GM19240 (cell line): ENCODE measurements around the gene GADD45A.
"Not testable (repeated sequence)": the region's sequence is repeated elsewhere in the genome, so short reads cannot be mapped to it uniquely, and the experiment has no call there.

Experiments
- DNase-seq: peaks from one replicate; pipeline ENCODE4 v3.0.0; 2011; ENCODE audit warnings: low spot score; ENCODE audit not compliant: insufficient read length

Gene GADD45A

DNA sequence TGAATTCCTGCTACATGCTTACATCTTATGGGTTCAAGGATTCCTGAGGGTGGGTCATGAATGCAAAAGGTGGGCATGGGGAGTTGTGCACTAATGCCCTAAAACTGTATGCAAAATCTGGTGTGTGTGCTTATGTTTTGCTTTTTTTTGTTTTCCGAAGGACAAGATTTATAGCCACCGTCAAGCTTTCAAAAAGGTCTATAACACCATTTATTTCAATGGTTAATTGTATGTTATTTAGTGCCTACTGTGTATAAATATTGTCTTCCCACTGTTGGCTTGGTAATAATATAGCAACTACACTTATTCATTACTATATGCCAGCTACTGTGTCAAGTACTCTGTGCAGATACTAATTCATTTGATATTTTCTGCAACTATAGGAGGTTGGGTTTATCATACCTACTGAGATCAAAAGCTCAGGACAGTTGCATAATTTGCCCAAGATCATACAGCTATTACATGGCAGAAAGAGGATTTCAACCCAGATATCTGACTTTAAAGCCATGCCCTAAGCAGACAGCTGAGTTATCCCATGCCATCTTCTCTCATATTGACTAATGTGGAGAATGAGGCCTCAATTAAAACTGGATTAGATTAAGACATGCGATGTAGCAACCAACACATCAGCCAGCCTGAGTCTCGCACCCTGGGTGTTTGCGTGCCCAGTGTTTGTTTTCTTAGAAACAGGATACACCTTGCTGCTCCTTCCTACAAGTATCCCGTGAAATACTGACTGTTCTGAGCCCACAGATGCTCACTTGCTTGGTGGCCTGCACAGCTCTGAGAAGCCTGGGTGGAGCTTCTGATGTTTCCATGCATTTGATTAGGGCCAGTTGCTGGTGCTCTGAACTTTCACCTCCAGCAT lies 34.6 kb downstream of the GADD45A start:
- DNase-seq, result no peak

DNA sequence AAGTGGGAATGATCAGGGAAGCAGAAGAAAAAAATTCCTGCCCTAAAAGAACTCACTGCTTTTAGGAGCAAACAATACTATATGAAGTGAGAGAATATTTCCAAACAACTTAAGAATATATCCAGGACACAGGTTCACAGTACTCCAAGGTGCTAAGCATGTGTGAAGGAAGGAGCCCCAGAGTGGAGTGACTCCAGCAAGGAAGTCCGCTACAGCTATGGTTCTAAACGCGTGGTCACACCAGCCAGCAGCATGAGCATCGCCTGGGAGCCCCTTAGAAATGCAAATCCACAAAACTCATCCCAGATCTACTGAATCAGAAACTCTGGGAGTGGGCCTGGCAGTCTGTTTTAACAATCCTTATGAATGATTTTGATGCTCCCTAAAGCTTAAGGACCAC lies 36.1 kb downstream of the GADD45A start:
- DNase-seq, result no peak

DNA sequence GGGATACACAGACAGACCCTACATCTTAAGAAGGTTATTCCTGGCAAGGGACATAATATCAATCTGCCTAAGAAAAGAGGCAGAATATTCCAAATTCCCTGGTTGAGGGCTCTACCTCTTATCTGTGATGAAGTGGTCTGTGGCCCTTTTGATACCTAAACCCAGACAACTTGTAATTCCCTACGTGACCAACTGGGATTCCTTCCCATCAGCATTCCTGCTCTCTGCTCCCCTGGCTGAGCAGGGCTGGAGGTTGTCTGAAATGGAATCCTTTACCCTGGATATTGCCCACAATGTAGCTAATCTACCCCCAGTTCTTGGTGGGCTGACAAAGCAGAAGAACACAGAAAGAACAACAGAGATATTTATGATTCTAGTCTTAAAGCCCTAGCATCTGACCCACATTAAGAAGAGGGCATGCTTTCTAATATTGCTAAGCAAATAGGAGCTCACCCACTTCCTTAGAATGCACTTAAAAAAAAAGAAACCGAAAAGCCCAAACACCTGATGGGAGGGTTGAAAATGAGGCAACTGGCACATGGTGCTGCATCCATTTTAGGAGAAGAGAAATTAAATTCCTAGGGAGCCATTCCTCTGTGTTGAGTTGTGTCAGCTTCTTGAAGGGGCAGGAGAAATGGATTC lies 36.8 kb downstream of the GADD45A start:
- no peak for DNase-seq

DNA sequence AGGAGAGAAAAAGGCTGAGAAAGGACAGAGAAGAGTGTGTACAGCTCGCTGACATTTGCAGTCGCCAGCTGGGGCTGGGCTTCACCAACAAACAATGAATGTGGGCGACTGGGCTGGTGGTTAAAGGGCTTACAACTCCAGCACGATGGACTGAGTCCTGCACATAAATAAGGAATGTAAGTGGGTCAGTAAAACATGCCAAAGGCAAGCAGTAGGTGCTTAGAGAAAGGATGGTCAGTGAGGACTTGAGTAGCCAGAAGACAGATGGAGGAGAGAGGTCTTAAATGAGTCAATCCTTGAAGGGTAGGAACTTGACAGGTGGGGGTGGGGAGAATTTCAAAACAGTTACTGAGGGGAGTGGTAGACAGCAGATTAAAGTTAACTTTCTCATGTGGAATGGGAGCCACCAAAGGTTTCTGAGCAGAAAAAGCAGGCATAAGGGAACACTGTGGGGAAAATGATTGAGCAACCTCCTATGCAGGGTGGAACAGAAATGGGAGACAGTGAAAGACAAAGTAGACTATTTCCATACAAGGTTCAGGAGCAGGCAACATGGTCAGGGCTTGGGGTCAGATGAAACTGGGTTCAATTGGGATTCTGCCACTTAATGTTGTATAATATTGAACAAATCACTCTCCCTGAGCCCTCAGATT lies 37.4 kb downstream of the GADD45A start:
- no peak for DNase-seq

DNA sequence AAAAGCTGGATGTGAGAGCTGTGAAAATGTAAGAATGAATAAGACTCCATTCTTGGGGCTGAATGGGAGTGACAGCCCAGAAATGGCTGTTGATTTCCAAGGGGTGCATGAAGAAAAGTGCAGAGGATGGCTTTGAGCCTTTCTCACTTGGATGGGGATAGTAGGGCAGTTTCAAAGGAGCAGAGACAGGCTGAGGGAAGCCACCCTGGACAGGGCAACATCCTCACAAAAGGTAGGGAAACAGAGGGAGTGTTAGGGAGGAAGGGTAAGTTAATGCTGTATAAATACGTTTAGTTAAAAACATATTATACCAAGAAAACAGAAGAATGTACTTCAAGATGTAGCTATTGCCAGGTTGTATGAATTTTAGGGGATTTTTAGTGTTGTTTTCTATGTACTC lies 38.1 kb downstream of the GADD45A start:
- DNase-seq, result no peak

DNA sequence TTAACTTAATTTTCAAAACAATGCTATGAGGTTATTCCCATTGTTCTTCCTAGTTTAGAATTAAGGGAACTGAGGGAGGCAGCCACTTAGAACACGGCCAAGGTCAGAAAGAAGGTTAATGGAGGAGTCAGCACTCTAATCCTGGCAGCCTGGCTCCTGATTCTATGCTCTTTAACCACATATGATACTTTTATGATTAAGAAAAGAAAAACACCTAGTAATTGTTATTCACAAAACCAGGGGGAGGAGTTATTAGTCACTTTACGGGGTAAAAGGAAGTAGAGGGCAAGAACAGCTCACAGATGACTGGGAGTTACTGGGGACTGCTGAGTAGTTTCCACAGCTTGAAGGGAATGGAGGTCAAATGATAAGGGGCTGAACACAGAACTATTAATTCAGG lies 38.6 kb downstream of the GADD45A start:
- no peak for DNase-seq

DNA sequence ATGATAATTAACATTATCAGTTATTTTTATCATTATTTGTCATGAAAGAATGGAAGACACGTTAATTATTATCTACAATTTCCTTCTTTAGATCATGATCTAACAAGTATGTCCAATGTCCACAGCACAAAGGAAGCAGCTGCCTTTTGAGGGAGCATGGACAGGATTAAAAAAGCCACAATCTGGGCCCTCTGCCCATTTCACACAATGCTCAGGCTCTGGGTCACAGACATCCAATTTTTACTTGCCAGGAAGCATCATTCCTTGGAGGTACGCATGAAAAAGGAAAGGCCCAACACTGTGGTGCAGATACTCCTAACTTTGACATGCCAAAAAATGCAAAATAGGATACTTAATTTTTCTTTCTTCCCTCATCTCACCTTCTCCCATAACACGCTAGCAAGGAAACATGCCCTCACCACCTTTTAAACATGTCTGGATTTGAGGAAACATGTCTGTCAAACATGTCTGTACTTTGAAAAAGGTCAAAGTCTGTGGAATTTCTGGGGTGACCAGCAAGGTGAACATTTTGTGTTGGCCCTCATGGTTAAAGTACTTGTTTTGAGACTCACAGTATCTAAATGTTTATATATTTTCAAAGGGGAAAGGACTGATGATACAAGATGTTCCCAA lies 40.0 kb downstream of the GADD45A start:
- DNase-seq, result no peak

DNA sequence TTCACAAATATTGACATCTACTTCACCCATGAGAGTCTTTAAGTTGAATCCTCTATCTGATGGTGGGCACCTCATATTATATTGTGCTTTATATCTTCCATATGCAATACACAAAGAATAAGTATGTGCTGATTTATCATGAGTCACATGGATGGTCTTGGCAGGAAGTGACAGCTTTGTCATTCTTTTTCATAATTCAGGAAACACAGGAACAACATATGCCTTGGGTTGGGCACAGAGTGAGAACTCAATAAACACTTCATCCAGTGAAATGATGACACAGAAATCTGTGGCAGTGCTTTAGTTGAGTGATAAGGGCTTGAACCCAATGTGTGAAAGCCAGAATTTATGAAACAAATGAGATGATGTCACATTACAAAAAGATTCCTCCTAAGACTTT lies 41.2 kb downstream of the GADD45A start:
- DNase-seq, result no peak

DNA sequence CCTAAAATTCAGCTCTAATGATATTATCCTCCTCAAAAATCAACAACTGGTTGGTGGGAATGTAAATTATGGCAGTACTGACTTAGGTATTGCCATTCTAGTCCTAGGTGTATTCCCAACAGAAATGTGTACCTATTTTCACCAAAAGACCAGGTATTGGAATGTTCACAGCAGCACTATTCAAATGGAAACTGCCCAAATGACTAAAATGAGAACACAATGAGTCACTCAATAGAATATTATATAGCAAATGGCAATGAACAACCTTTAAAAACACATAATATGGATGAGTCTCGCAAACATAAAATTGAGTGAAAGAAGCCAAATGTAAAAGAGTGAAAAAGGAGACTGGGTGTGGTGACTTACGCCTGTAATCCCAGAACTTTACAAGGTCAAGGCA lies 44.9 kb downstream of the GADD45A start:
- no peak for DNase-seq

DNA sequence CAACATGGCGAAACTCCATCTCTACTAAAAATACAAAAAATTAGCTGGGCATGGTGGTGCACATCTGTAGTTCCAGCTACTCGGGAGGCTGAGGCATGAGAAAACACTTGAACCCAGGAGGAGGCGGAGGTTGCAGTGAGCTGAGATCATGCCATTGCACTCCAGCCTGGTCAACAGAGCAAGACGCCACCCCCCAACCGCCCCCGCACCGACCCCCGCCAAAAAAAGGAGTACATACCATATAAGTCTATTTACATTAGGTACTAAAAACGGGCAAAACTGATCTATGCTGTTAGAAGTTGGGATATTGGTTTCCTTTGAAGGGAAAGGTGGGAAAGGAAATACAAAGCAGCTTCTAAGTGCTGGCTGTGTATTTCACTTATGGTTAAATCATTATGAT lies 45.3 kb downstream of the GADD45A start:
- not testable (repeated sequence) for DNase-seq

DNA sequence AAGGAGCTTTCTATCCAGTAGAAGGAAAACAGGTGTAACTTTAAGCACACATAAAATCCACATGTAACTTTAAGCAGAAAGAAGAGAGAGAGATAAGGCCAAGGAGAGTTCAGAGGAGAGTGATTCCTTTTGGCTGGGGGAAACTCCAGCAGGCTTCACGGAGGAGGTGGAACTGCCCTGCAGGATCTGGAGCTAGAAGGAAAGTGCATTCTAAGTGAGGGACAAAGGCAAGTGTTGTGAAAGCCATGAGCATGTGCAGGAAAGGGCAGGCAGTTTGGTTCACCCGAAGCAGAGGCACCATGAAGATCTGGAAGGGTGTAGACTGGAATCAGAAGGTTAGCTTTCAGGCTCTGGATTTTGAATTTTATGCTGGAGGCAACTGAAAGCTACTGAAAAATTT lies 46.3 kb downstream of the GADD45A start:
- no peak for DNase-seq

DNA sequence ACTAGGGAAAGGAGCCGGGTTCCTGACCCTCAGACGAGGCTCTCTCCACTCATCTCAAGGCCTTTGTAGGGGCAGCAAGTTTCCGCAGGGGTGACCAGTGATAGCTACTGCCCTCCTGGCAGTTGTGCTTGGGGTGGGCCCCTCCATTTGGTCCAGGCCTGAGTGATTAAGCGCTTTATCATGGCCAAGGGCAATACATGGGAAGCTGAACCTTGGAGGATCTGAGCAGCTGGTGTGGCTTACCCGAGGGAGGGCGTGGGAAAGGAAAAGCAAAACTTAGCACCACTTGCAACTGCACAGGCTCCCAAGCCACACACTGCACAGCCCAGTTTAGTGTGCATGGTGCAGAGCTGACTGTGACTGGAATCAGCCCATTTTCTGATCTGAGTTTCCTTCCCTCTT lies 47.8 kb downstream of the GADD45A start:
- peak; percentile 16 for DNase-seq

DNA sequence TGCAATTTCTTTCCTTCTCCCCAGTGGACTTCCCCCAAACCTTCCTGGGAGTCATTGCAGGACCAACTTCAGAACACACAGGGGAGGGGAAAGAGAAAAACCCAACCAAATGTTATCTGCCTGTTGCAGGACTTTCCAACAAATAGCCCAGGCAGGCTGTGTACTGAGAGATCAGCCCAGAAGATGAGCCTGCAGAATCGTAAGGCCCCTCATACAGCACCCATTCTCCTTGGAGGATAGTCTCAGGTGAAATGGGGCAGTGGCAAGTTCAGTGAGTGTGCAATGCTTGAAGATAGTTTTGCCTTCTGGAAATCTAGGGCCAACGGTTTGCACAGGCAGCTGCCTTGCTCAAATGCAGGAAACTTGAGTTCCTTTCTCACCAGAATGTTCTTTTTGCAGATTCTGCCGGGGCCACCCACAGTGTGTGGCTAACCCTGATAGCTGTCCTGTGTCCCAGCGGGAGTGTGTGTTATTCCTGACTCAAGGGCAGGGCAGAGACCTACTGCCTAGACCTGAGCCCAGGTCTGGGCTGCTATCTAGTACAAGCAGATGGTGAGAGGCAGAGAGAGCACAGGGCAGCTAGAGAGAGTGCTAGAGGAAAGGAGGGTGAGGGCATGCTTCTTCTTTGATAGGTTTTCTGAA lies 48.8 kb downstream of the GADD45A start:
- DNase-seq, result no peak

DNA sequence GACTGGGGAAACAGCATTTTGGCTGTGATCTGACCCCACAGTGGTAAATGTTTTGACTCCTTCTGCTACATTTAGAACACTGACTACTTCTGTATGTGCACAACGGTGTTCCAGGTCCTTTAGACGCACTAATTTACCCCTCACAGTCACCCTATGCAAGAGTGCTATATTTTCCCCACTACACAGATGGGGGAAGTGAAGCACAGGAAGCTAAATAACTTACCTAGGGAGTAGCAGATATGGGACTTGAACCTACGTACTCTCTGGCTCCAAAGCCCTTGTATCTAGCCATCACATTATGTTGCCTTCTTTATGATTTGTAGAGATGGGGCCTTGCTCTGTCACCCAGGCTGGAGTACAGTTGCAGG lies 49.3 kb downstream of the GADD45A start:
- DNase-seq, result no peak

DNA sequence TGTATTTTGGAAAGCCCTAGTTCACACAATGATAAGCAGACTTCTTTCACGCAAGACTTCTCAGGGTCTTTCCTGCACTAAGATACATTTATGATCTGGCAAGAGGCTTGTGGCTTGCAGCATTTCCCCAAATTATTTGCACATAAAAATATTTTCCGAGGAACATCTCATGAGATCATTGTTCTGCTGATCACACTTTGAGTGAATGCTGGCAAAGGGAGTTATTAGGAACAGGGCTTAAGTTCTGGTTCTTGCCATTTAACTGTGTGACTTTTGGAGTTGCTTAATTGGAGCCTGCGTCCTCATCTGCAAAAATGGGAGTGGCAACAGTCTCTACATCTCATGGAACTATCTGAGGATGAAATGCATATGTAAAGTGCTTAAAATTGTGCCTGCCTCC lies 50.2 kb downstream of the GADD45A start:
- DNase-seq, result no peak

DNA sequence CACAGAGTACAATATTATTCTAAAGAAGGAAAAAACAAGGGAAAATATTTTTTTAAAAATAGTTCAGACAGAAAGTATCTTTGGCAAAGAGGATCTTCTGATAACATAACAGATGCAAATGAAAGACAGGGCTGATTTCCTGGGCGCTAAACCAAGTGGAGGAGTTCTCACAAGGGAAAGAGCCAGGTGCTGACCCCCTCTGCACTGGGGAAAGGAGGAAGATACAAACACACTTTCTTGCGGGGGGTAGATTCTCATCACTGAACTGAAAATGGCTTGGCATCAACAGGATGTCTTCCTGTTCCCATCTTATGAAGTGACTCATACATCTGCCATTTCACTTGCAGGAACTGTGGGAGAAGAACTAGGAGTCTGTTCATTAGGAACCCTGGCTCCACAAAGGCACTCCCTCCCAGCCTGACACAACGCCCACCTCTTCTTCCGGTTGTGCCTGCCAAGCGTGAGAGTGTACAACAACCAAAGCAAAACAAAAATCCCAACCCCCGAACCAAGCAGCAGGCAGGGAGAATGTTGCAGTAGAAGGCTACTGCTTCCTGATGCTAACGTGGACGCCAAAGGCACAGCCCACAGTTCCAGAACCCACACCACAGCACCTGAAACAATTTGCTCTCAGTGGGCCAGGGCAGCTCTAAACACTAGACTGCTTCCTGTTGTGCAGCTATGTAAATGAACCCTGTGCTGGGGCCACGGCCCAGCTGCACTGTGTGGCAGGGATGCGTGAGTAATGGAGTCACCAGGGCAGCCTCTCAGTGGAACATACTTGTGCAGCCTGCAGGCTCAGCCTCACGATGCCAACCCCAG lies 51.0 kb downstream of the GADD45A start:
- peak; percentile 29 for DNase-seq

DNA sequence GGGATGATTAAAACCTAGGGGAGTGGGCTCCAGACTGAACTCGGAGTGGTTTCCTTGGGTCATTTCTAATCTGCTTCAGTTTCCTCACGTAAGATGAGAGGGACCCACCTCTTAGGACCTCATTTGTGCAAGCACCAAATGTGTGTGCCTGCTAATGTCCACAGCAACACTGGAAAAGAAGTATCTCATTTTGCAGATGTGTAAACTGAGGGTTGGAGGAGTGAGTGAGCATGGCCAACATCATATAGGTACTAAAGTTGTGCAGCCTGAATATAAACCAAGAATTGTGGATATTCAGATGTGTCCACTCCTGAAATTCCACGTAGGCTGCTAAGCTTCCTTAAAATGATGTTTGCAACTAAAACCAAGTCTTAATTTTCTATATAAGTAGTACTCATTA lies 51.7 kb downstream of the GADD45A start:
- no peak for DNase-seq

DNA sequence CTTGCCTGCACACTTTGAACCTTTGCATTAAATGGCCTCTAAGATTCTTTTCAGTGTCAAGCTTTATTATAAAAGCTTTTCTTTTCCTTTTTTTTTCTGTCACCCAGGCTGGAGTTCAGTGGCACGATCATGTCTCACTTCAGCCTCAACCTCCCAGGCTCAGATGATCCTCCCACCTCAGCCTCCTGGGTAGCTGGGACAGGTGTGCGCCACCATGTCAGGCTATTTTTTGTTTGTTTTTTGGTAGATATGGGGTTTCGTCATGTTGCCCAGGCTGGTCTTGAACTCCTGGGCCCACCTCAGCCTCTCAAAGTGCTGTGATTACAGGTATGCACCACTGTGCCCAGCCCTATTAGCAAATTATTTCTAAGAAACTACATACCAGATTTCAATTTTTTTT lies 52.9 kb downstream of the GADD45A start:
- no peak for DNase-seq
